LNCaP clone FGC (cell line): ENCODE results near the gene ADGRD1.

ENCODE experiments used
- DNase-seq: peaks from one replicate; pipeline ENCODE4 v3.0.0-alpha.2; 2011; ENCODE audit warnings: low read depth
- H3K4me3 ChIP-seq: 2 replicates; pipeline ENCODE4 v1.5.1; 2011; ENCODE audit warnings: mild to moderate bottlenecking, low read depth, low read length, control low read depth
- TF ChIP-seq, protein P1 (sequence below): IDR thresholded peaks from 2 replicates; pipeline ENCODE4 v1.5.1; 2012; ENCODE audit warnings: mild to moderate bottlenecking; ENCODE audit not compliant: control insufficient read depth, insufficient read depth; ENCODE audit errors: extremely low read depth

ADGRD1 gene

GRCh38 chr12:131015581-131016337, 62.1 kb downstream of the ADGRD1 start:
- H3K4me3 ChIP-seq = no peak overlapping the region
- TF ChIP-seq, protein P1, sequence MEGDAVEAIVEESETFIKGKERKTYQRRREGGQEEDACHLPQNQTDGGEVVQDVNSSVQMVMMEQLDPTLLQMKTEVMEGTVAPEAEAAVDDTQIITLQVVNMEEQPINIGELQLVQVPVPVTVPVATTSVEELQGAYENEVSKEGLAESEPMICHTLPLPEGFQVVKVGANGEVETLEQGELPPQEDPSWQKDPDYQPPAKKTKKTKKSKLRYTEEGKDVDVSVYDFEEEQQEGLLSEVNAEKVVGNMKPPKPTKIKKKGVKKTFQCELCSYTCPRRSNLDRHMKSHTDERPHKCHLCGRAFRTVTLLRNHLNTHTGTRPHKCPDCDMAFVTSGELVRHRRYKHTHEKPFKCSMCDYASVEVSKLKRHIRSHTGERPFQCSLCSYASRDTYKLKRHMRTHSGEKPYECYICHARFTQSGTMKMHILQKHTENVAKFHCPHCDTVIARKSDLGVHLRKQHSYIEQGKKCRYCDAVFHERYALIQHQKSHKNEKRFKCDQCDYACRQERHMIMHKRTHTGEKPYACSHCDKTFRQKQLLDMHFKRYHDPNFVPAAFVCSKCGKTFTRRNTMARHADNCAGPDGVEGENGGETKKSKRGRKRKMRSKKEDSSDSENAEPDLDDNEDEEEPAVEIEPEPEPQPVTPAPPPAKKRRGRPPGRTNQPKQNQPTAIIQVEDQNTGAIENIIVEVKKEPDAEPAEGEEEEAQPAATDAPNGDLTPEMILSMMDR = no peak
- no peak for DNase-seq

DNA sequence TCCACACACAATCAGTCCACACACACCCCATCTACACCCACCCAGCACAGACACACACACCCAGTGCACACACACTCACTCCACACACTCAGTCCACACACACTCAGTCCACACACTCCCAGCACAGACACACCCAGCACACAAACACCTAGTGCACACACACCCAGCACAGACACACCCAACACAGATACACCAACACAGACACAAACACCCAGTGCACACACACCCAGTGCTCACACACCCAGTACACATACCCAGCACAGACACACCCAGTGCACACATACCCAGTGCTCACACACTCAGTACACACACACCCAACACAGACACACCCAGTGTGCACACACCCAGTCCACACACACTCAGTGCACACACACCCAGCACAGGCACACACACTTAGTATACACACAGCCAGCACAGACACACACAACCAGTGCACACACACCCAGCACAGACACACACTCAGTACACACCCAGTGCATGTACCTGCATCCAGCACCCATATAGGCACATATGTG, 63.8 kb downstream of the ADGRD1 start:
- no peak for DNase-seq
- TF ChIP-seq, protein P1 = no peak
- no peak overlapping the region for H3K4me3 ChIP-seq

DNA sequence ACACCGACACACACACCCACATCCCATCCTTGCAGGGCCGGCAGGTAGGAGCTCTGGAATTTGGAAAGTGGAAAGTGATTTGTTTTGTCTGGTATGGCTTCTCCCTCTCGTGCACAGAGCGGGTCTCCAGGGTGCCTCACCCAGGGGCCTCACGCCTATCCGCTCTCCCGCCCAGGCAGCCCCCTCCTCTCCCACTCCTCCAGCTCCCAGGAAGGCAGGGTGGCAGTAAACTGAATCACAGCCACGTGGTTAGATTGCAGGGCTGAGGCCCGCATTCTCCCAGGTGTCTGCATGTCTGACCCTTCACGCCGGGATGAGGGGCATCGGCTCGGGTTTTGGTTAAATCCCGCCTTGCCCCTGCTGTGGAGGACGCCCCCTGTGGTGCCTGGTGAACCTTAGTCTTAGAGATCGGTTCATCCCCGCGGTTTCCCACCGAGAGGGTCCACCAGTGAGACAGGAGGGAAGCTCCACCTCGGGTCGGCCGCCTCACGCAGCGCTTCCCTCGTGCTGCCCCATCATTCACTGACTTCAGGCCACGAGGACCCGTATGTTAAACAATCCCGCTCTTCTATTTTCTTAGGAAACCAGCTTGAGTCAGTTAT, 64.4 kb downstream of the ADGRD1 start:
- DNase-seq = no peak
- TF ChIP-seq, protein P1 = no peak
- no peak overlapping the region for H3K4me3 ChIP-seq

DNA sequence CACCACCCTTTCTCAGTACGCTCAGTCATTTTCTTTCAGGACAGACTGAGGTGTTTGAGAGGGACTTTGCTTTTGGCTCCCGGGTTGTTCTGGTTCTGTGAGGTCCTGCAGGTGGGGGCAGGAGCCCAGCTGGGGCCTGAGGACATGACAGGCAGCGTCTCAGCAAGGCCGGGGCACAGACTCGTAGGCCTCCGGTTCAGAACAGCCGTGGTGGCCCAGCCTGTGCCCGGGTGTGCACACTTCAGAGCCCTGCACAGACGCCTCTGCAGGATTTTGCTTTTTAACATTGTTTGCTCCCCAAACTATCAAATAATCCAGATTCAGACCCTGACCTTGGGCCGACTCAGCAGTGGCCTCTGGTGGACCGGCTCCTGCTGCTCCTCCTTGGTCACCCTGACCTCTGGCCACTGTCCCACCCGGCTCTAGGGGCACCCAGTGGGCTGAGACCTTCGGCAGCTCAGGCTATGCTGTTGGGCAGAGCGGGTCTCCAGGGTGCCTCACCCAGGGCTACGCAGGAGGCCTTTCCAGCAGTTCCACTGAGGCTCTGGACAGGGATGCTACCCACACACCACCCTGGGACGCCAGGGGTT, 65.2 kb downstream of the ADGRD1 start:
- H3K4me3 ChIP-seq = no peak overlapping the region
- TF ChIP-seq, protein P1 = 0 out of 2 replicates have a peak, but pooled peaks have one; percentile 15
- no peak for DNase-seq

DNA sequence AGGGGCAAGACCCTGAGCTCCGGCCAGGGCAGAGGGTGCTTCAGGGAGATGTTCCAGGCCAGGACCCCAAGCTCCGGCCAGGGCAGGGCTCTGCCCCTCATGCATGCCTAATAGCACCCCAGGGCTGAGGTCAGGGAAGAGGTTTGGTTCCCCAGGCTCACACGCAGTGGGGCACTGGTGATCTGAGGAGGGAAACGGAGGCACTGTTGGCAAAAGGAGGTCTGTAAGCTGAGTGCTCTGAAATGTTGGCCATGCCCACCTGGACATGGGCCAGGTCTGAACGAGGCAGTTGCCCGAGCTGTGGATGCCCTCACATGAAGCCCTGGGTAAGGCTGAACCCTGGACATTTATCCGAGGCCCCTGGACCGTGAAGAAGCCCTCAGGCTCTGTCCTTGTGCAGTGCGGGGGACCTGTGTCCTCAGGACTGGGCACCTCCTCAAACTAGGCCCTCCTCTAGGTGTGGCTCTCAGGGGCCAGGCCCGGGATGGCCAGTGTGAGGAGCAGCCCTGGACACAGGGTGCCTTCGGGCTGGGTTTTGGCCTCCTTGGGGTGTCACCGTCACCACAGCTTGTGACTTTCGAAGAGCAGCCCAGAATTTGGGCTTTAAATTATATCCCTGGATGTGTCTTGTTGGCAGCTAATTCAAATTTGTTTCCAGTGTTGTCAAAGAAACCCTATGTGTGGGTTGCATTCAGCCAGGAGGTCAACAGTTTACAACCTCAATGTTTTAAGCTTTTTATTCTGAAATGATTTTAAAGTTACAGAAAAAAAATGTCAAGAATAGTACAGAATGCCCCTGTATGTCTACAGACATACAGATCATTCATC, 66.8 kb downstream of the ADGRD1 start:
- no peak for DNase-seq
- H3K4me3 ChIP-seq = no peak overlapping the region
- TF ChIP-seq, protein P1 = no peak

DNA sequence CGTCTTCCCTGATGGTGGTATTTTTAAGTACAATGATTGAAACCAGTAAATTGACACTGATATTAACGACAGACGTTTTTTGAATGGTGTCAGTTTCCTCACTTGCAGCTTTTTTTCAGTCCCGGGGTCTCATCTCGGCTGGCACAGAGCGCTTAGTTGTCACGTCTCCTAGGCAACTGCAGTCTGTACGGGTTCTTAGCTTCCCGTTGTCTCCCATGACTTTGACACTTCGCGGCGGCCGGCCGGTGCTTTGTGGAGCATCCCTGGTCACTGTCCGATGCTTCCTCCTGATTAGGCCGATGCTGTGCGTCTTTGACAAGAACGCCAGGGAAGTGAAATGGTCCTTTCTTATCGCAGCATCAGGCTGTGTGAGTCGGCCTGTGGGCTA, 67.4 kb downstream of the ADGRD1 start:
- no peak for DNase-seq
- no peak overlapping the region for H3K4me3 ChIP-seq
- TF ChIP-seq, protein P1 = no peak
